ENCODE results near the gene ANGPTL2.
"Not testable (repeated sequence)": the region's sequence is repeated elsewhere in the genome, so short reads cannot be mapped to it uniquely, and the experiment has no call there.

The ANGPTL2 gene

GRCh38 chr9:127122176-127123063 is at the start of gene ANGPTL2:
Gene ANGPTL2 (minus strand): TSS chr9:127122635. CDS start chr9:127108731, 13,904 bp downstream.
- DNase-seq (ENCODE audit: low read depth in 2 of 3, low spot score in 2 of 3), result no peak

- DNase-seq (ENCODE audit: low read depth in 2 of 3, low spot score in 2 of 3), result not testable (repeated sequence)
These were observed 48.9 kb upstream of the ANGPTL2 start for GRCh38 chr9:127171348-127171747.

- DNase-seq (ENCODE audit: low read depth in 2 of 3, low spot score in 2 of 3), result no peak
These were observed 48.2 kb upstream of the ANGPTL2 start for GRCh38 chr9:127170652-127171051.

GRCh38 chr9:127170103-127170502 is 47.7 kb upstream of the ANGPTL2 start:
- no peak for DNase-seq (ENCODE audit: low read depth in 2 of 3, low spot score in 2 of 3)

- DNase-seq (ENCODE audit: low read depth in 2 of 3, low spot score in 2 of 3), result no peak
These were observed 47.1 kb upstream of the ANGPTL2 start for GRCh38 chr9:127169575-127169883.

- no peak for DNase-seq (ENCODE audit: low read depth in 2 of 3, low spot score in 2 of 3)
These were observed 46.5 kb upstream of the ANGPTL2 start for GRCh38 chr9:127168756-127169574.

- DNase-seq (ENCODE audit: low read depth in 2 of 3, low spot score in 2 of 3), result no peak
These were observed 45.3 kb upstream of the ANGPTL2 start for GRCh38 chr9:127167560-127168326.

GRCh38 chr9:127166651-127167524 is 44.5 kb upstream of the ANGPTL2 start:
- DNase-seq (ENCODE audit: low read depth in 2 of 3, low spot score in 2 of 3), result no peak

- no peak for DNase-seq (ENCODE audit: low read depth in 2 of 3, low spot score in 2 of 3)
These were observed 43.7 kb upstream of the ANGPTL2 start for GRCh38 chr9:127166111-127166510.

GRCh38 chr9:127165116-127165515 is 42.7 kb upstream of the ANGPTL2 start:
- DNase-seq (ENCODE audit: low read depth in 2 of 3, low spot score in 2 of 3), result no peak

GRCh38 chr9:127163409-127163808 is 41.0 kb upstream of the ANGPTL2 start:
- no peak for DNase-seq (ENCODE audit: low read depth in 2 of 3, low spot score in 2 of 3)

- DNase-seq (ENCODE audit: low read depth in 2 of 3, low spot score in 2 of 3), result no peak
These were observed 40.5 kb upstream of the ANGPTL2 start for GRCh38 chr9:127162864-127163365.

- no peak for DNase-seq (ENCODE audit: low read depth in 2 of 3, low spot score in 2 of 3)
These were observed 39.8 kb upstream of the ANGPTL2 start for GRCh38 chr9:127162046-127162863.

GRCh38 chr9:127161081-127161624 is 38.7 kb upstream of the ANGPTL2 start:
- DNase-seq (ENCODE audit: low read depth in 2 of 3, low spot score in 2 of 3), result no peak

- DNase-seq (ENCODE audit: low read depth in 2 of 3, low spot score in 2 of 3), result no peak
These were observed 37.6 kb upstream of the ANGPTL2 start for GRCh38 chr9:127159949-127160610.

GRCh38 chr9:127159325-127159801 is 36.9 kb upstream of the ANGPTL2 start:
- DNase-seq (ENCODE audit: low read depth in 2 of 3, low spot score in 2 of 3), result no peak

GRCh38 chr9:127158786-127159324 is 36.4 kb upstream of the ANGPTL2 start:
- DNase-seq (ENCODE audit: low read depth in 2 of 3, low spot score in 2 of 3), result no peak

GRCh38 chr9:127155314-127155960 is 33.0 kb upstream of the ANGPTL2 start:
- no peak for DNase-seq (ENCODE audit: low read depth in 2 of 3, low spot score in 2 of 3)

Data from activated CD8-positive, alpha-beta memory T cell treated with anti-CD3 and anti-CD28 coated beads for 48 hours (primary cell).